IMR-90 (cell line): ENCODE data around the gene UST. TPM values are rescaled to one million over a fixed set of nuclear protein-coding genes. Genes with fewer than 3 reads are reported as not detected.

Experiments used
- ATAC-seq: fragments of 200-7000 bp; cut with Tn5 transposase; 2 replicates; pipeline ENCODE4 v1.9.1; 2020; ENCODE audit warnings: low read depth, mild to moderate bottlenecking, moderate library complexity
- BruUV-seq: library from RNA; stranded (reverse); fragments of 400-500 nt; replicated peaks from 2 replicates; lab custom pipeline; 2021; lab: Mats Ljungman, UMichigan
- CTCF ChIA-PET: fragments of 300-600 bp; formaldehyde crosslinking; extraction: SDS; loops from one replicate; lab custom pipeline; 2021; ENCODE audit warnings: antibody characterized with exemption; lab: Yijun Ruan, JAX
- POLR2A ChIA-PET: fragments of 300-600 bp; sonication (Branson Sonifier 250); formaldehyde crosslinking; loops from one replicate; lab custom pipeline; 2022; ENCODE audit warnings: antibody characterized with exemption; ENCODE audit not compliant: unreplicated experiment; lab: Charles Lee
- DNase-seq: peaks from one replicate; pipeline ENCODE4 v3.0.0; 2013
- H2AFZ ChIP-seq: replicated peaks from 2 replicates; pipeline ENCODE3; 2013; ENCODE audit warnings: low read length, mild to moderate bottlenecking; ENCODE audit not compliant: poor library complexity
- H2AK5ac ChIP-seq: 2 replicates; pipeline ENCODE4 v1.6.1; 2013; ENCODE audit warnings: low read depth, low read length, inconsistent platforms
- H2AK9ac ChIP-seq: replicated peaks from 2 replicates; pipeline ENCODE3; 2013; ENCODE audit warnings: mild to moderate bottlenecking, low read depth, low read length, moderate library complexity; ENCODE audit not compliant: poor library complexity
- H2BK120ac ChIP-seq: 2 replicates; pipeline ENCODE4 v1.6.1; 2013; ENCODE audit warnings: low read depth, low read length, inconsistent platforms
- H2BK15ac ChIP-seq: 3 replicates; pipeline ENCODE4 v1.6.1; 2013; ENCODE audit warnings: low read depth, low read length, inconsistent platforms
- H2BK20ac ChIP-seq: 2 replicates; pipeline ENCODE4 v1.6.1; 2013; ENCODE audit warnings: low read depth, mild to moderate bottlenecking, inconsistent platforms, low read length, moderate library complexity
- H2BK5ac ChIP-seq: 2 replicates; pipeline ENCODE4 v1.6.1; 2013; ENCODE audit warnings: mild to moderate bottlenecking, low read depth, low read length, inconsistent platforms; ENCODE audit not compliant: poor library complexity, severe bottlenecking
- H3K14ac ChIP-seq: replicated peaks from 2 replicates; pipeline ENCODE4 v1.6.1; 2013; ENCODE audit warnings: low read depth, low read length, inconsistent platforms
- H3K18ac ChIP-seq: 2 replicates; pipeline ENCODE4 v1.6.1; 2013; ENCODE audit warnings: low read depth, low read length, control low read depth
- H3K23ac ChIP-seq: 2 replicates; pipeline ENCODE4 v1.6.1; 2013; ENCODE audit warnings: low read depth, low read length, inconsistent platforms
- H3K27ac ChIP-seq: 2 replicates; pipeline ENCODE4 v1.5.1; 2013; ENCODE audit warnings: mild to moderate bottlenecking, control low read depth, low read length; ENCODE audit not compliant: insufficient read depth
- H3K27me3 ChIP-seq: 2 replicates; pipeline ENCODE4 v1.6.1; 2013; ENCODE audit warnings: low read length; ENCODE audit not compliant: control insufficient read depth, insufficient read depth
- H3K36me3 ChIP-seq: 2 replicates; pipeline ENCODE4 v1.6.1; 2013; ENCODE audit warnings: low read length, mixed read lengths; ENCODE audit not compliant: control insufficient read depth, insufficient read depth
- H3K4ac ChIP-seq: 2 replicates; pipeline ENCODE4 v1.6.1; 2013; ENCODE audit warnings: low read depth, low read length, inconsistent platforms
- H3K4me1 ChIP-seq: 2 replicates; pipeline ENCODE4 v1.6.1; 2013; ENCODE audit warnings: low read length, mixed read lengths; ENCODE audit not compliant: control insufficient read depth, insufficient read depth
- H3K4me2 ChIP-seq: 2 replicates; pipeline ENCODE4 v1.6.1; 2013; ENCODE audit warnings: low read depth, mild to moderate bottlenecking, control low read depth, low read length, moderate library complexity
- H3K4me3 ChIP-seq: 2 replicates; pipeline ENCODE4 v1.5.1; 2013; ENCODE audit warnings: low read depth, mild to moderate bottlenecking, control low read depth, low read length, moderate library complexity; ENCODE audit not compliant: insufficient read depth
- H3K56ac ChIP-seq: 2 replicates; pipeline ENCODE4 v1.6.1; 2013; ENCODE audit warnings: low read length, inconsistent platforms; ENCODE audit not compliant: insufficient read depth; ENCODE audit errors: extremely low read depth
- H3K79me1 ChIP-seq, 2 experiments: 2 replicates each; pipeline ENCODE4 v1.6.1; 2013; ENCODE audit warnings: low read length in 2 of 2, inconsistent platforms in 1 of 2, low read depth in 1 of 2
- H3K9ac ChIP-seq: 2 replicates; pipeline ENCODE4 v1.6.1; 2013; ENCODE audit warnings: low read depth, low read length, control low read depth
- H3K9me1 ChIP-seq: 2 replicates; pipeline ENCODE4 v1.6.1; 2013; ENCODE audit warnings: low read length, inconsistent platforms; ENCODE audit not compliant: insufficient read depth
- H3K9me3 ChIP-seq: 2 replicates; pipeline ENCODE4 v1.6.1; 2013; ENCODE audit warnings: low read length; ENCODE audit not compliant: control insufficient read depth, insufficient read depth
- H4K20me1 ChIP-seq: 2 replicates; pipeline ENCODE4 v1.6.1; 2013; ENCODE audit warnings: low read length, inconsistent platforms; ENCODE audit not compliant: insufficient read depth
- H4K5ac ChIP-seq: 2 replicates; pipeline ENCODE4 v1.6.1; 2013; ENCODE audit warnings: mild to moderate bottlenecking, low read depth, low read length, control low read depth
- H4K8ac ChIP-seq, 2 experiments: 2 replicates each; pipeline ENCODE4 v1.6.1; 2013; ENCODE audit warnings: low read depth in 2 of 2, low read length in 2 of 2, control low read depth in 1 of 2, inconsistent platforms in 1 of 2
- H4K91ac ChIP-seq: 2 replicates; pipeline ENCODE4 v1.6.1; 2013; ENCODE audit warnings: low read depth, low read length, inconsistent platforms; ENCODE audit not compliant: insufficient read depth
- CEBPB ChIP-seq: IDR thresholded peaks from 2 replicates; pipeline ENCODE4 v1.6.1; 2012; ENCODE audit warnings: low read depth, low read length, improper control_type of control experiment
- CHD1 ChIP-seq: IDR thresholded peaks from 2 replicates; pipeline ENCODE4 v1.6.1; 2012; ENCODE audit warnings: low read depth, low read length, improper control_type of control experiment
- FOS ChIP-seq: fragments of 150-350 bp; IDR thresholded peaks from 2 replicates; pipeline ENCODE4 v1.6.1; 2016; ENCODE audit warnings: low read depth, low read length
- MXI1 ChIP-seq: IDR thresholded peaks from 2 replicates; pipeline ENCODE4 v1.6.1; 2012; ENCODE audit warnings: low read depth, mild to moderate bottlenecking, low read length, moderate library complexity, borderline replicate concordance
- NFE2L2 ChIP-seq: fragments of 150-350 bp; IDR thresholded peaks from 2 replicates; pipeline ENCODE4 v1.6.1; 2016; ENCODE audit warnings: low read depth, mild to moderate bottlenecking, low read length
- POLR2A ChIP-seq: IDR thresholded peaks from 2 replicates; pipeline ENCODE4 v1.6.1; 2012; ENCODE audit warnings: mild to moderate bottlenecking, low read depth, low read length
- SMC3 ChIP-seq: fragments of 150-350 bp; IDR thresholded peaks from 2 replicates; pipeline ENCODE4 v1.6.1; 2016; ENCODE audit warnings: low read depth, mild to moderate bottlenecking, antibody characterized with exemption, low read length, moderate library complexity
- USF2 ChIP-seq: fragments of 150-350 bp; IDR thresholded peaks from 2 replicates; pipeline ENCODE4 v1.6.1; 2017; ENCODE audit warnings: mild to moderate bottlenecking, antibody characterized with exemption, low read length, low read depth
- WGBS, 2 experiments: methylation state at CpG; one replicate each; pipeline versions ENCODE4 v1.1.5 to v1.1.7; 2013; ENCODE audit warnings: missing lambda C conversion rate in 2 of 2; ENCODE audit not compliant: insufficient read length in 1 of 2; ENCODE audit errors: extremely low coverage in 2 of 2; 5-methylcytosine and 5-hydroxymethylcytosine counted together
- dilution Hi-C: fragments of 300-500 bp; cut with HindIII; formaldehyde crosslinking; loops from one replicate; pipeline ENCODE4 v1.14.3; 2018; ENCODE audit warnings: low sequenced_read_pairs; ENCODE audit not compliant: unreplicated experiment
- in situ Hi-C: fragments of 300-500 bp; cut with MboI; formaldehyde crosslinking; loops from 3 replicates; pipeline ENCODE4 v1.14.3; 2019; ENCODE audit warnings: low sequenced_read_pairs, inconsistent platforms, mixed read lengths
- intact Hi-C: fragments of 100-400 bp; cut with micrococcal nuclease; formaldehyde crosslinking; loops from 2 replicates; pipeline ENCODE4 v1.10.0; 2022
- polyA plus RNA-seq, 3 experiments: library from polyadenylated mRNA; depleted of rRNA; stranded (reverse); fragments of >200 nt; gene quantifications; 2 replicates each; pipeline ENCODE4 v1.2.3, GENCODE V29; 2012; ENCODE audit warnings: low replicate concordance in 1 of 3
- total RNA-seq: library from RNA; depleted of rRNA; stranded (reverse); fragments of >200 nt; gene quantifications from 2 replicates; pipeline ENCODE4 v1.2.3, GENCODE V29; 2012
- TF ChIP-seq, protein P1 (sequence below): fragments of 150-350 bp; IDR thresholded peaks from 2 replicates; pipeline ENCODE4 v1.6.1; 2016; ENCODE audit warnings: low read depth, mild to moderate bottlenecking, low read length, moderate library complexity, borderline replicate concordance
- TF ChIP-seq, protein P2 (sequence below): conservative IDR thresholded peaks from 2 replicates; pipeline ENCODE4 v1.5.1; 2012; ENCODE audit warnings: mild to moderate bottlenecking, low read depth, low read length, improper control_type of control experiment

UST gene
- total and polyA plus RNA-seq, 2 of the 4 experiments (the other 2 are of a cell fraction), result 7.7 to 13.8 TPM

DNA sequence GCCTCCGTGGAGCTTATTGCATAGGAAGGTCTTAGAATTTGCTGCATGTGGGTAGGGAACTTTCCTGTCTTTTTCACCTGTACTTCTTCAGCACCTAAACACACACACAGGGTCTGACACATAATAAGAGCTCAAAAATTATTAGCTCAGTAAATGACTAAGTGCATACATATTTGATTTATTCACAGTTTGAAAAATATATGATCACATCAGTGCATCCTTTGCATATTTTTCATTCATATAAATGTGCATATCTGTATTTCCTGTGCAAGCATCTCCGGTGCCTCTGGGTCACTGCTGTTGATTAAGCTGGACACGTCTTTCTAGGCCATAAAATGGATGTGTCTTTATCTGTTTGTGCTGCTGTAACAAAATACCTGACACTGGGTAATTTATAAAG lies 234.7 kb downstream of the UST start:
- Histone ChIP-seq H3K36me3 (no peaks in the 10 kb centered on the region), H4K8ac (no peak overlapping the region), H2AFZ (no peak overlapping the region), H2BK5ac (no peak overlapping the region), H3K4me2 (no peak overlapping the region), H2BK20ac (no peak overlapping the region), H3K4ac (no peak overlapping the region), H3K56ac (no peak overlapping the region), H3K18ac (no peak overlapping the region), H2AK5ac (peak overlapping the region; percentile 67; the same call in 1 of the 2 replicates), H3K27me3 (no peaks in the 10 kb centered on the region), H3K9ac (no peak overlapping the region), H3K9me1 (no peaks in the 10 kb centered on the region; the same call in 1 of the 2 replicates), H3K23ac (no peak overlapping the region), H3K4me3 (no peak overlapping the region), H3K27ac (no peak overlapping the region), H2AK9ac (no peak overlapping the region), H3K79me1 (no peaks in the 10 kb centered on the region), H3K9me3 (no peaks in the 10 kb centered on the region), H3K4me1 (peaks cover 10% of the 10 kb centered on the region), H2BK15ac (no peak overlapping the region), H4K5ac (no peak overlapping the region), H4K20me1 (no peaks in the 10 kb centered on the region), H3K14ac (no peak overlapping the region), H4K91ac (no peak overlapping the region), H2BK120ac (no peak overlapping the region)
- in situ Hi-C loops (no loop called here), dilution Hi-C loops (no loop called here), intact Hi-C loops (no loop called here)
- DNase-seq (no peak), ATAC-seq (no peak)
- ChIA-PET CTCF (interaction anchor here (0.5 to 0.7 kb wide), 2 partner anchors 226 to 404 kb away, joined by 3 read pairs; no protein-coding TSS in a partner anchor), POLR2A (no interaction called here)
- no CpG with 5 or more reads among the region's 3 CpGs for WGBS, 2 experiments
- no peak for TF ChIP-seq USF2
- TF ChIP-seq CHD1, result no peak
- no peak for TF ChIP-seq FOS
- no peak for TF ChIP-seq CEBPB
- TF ChIP-seq NFE2L2, result no peak
- TF ChIP-seq, protein P1, sequence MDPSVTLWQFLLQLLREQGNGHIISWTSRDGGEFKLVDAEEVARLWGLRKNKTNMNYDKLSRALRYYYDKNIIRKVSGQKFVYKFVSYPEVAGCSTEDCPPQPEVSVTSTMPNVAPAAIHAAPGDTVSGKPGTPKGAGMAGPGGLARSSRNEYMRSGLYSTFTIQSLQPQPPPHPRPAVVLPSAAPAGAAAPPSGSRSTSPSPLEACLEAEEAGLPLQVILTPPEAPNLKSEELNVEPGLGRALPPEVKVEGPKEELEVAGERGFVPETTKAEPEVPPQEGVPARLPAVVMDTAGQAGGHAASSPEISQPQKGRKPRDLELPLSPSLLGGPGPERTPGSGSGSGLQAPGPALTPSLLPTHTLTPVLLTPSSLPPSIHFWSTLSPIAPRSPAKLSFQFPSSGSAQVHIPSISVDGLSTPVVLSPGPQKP, result no peak
- TF ChIP-seq, protein P2, sequence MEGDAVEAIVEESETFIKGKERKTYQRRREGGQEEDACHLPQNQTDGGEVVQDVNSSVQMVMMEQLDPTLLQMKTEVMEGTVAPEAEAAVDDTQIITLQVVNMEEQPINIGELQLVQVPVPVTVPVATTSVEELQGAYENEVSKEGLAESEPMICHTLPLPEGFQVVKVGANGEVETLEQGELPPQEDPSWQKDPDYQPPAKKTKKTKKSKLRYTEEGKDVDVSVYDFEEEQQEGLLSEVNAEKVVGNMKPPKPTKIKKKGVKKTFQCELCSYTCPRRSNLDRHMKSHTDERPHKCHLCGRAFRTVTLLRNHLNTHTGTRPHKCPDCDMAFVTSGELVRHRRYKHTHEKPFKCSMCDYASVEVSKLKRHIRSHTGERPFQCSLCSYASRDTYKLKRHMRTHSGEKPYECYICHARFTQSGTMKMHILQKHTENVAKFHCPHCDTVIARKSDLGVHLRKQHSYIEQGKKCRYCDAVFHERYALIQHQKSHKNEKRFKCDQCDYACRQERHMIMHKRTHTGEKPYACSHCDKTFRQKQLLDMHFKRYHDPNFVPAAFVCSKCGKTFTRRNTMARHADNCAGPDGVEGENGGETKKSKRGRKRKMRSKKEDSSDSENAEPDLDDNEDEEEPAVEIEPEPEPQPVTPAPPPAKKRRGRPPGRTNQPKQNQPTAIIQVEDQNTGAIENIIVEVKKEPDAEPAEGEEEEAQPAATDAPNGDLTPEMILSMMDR, result no peak
- TF ChIP-seq SMC3, result no peak
- TF ChIP-seq MXI1, result no peak
- TF ChIP-seq POLR2A, result no peak
- no TSS peak for BruUV-seq
